K562 (cell line): ENCODE data around the gene PHYHIPL.

Experiments
- CBX1 ChIP-seq: sonication (generic); IDR thresholded peaks from 2 replicates; pipeline ENCODE4 v1.6.1; 2016; ENCODE audit warnings: antibody characterized with exemption, low read depth, mild to moderate bottlenecking
- CREBBP ChIP-seq: IDR thresholded peaks from one replicate; pipeline ENCODE4 v1.6.1; 2012; ENCODE audit warnings: low read depth, mild to moderate bottlenecking, control low read depth, inconsistent platforms, low read length
- FOSL1 ChIP-seq: fragments of 200-800 bp; sonication (Bioruptor generic); conservative IDR thresholded peaks from 2 replicates; pipeline ENCODE4 v1.6.1; 2016; ENCODE audit warnings: missing genetic modification characterization, missing compliant biosample characterization
- ILK ChIP-seq: fragments of 450-650 bp; IDR thresholded peaks from 2 replicates; pipeline ENCODE4 v1.6.1; 2016; ENCODE audit warnings: missing genetic modification characterization, low read depth, mild to moderate bottlenecking, missing compliant biosample characterization, moderate library complexity, borderline replicate concordance
- PPARD ChIP-seq: fragments of 250-450 bp; sonication (Bioruptor Pico); IDR thresholded peaks from 2 replicates; pipeline ENCODE4 v1.8.0; 2022; ENCODE audit warnings: inconsistent platforms, mild to moderate bottlenecking, moderate library complexity
- TBL1XR1 ChIP-seq, 2 experiments: IDR thresholded peaks; 2 replicates each; pipeline ENCODE4 v1.6.1; 2012; ENCODE audit warnings: improper control_type of control experiment in 2 of 2, low read length in 2 of 2, mild to moderate bottlenecking in 1 of 2
- TBP ChIP-seq: optimal IDR thresholded peaks from 2 replicates; pipeline ENCODE3; 2011; ENCODE audit warnings: low read depth, low read length, improper control_type of control experiment
- ZNF431 ChIP-seq: sonication (generic); formaldehyde crosslinking; IDR thresholded peaks from 2 replicates; pipeline ENCODE4 v1.8.0; 2022; ENCODE audit warnings: mild to moderate bottlenecking, missing genetic modification reagents
- TF ChIP-seq, protein P1 (sequence below): IDR thresholded peaks from 2 replicates; pipeline ENCODE4 v1.6.1; 2016; ENCODE audit warnings: missing genetic modification characterization, missing compliant biosample characterization
- TF ChIP-seq, protein P2 (sequence below), 3 experiments: IDR thresholded peaks in 2 of 3; conservative IDR thresholded peaks in 1 of 3; 2 replicates each; pipeline ENCODE4 v1.5.1; 2011 to 2012; ENCODE audit warnings: low read length in 3 of 3, mild to moderate bottlenecking in 3 of 3, control low read depth in 2 of 3, improper control_type of control experiment in 1 of 3, inconsistent platforms in 1 of 3, low read depth in 1 of 3, mixed read lengths in 1 of 3, moderate library complexity in 1 of 3; ENCODE audit not compliant: insufficient read depth in 2 of 3

DNA sequence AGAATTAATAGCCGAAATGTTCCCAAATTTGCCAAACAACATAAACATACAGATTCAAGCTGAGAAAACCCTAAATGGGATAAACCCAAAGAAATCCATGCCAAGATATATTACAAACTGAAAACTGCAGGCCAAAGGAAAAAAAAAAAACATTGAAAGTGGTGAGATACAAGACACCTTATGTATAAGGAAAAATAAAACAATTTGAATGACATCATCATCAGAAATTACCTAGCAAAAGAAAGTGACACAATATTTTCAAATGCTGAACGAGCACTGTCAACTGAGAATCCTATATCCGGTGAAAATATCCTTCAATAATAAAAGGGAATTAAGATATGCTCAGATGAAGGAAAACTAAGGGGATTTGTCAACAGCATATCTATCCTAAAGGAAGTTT, 66.5 kb downstream of the PHYHIPL start:
- TF ChIP-seq, protein P1, sequence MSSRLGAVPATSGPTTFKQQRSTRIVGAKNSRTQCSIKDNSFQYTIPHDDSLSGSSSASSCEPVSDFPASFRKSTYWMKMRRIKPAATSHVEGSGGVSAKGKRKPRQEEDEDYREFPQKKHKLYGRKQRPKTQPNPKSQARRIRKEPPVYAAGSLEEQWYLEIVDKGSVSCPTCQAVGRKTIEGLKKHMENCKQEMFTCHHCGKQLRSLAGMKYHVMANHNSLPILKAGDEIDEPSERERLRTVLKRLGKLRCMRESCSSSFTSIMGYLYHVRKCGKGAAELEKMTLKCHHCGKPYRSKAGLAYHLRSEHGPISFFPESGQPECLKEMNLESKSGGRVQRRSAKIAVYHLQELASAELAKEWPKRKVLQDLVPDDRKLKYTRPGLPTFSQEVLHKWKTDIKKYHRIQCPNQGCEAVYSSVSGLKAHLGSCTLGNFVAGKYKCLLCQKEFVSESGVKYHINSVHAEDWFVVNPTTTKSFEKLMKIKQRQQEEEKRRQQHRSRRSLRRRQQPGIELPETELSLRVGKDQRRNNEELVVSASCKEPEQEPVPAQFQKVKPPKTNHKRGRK (tag) = no peak
- TF ChIP-seq CREBBP (no peak), TBP (no peak), CBX1 (no peak), FOSL1 (tag) (no peak), TBL1XR1 (IDR thresholded peaks at IDR 0.05; ENCODE audit: low read length in 2 of 2) (no peak), PPARD (no peak), ZNF431 (CRISPR knock-in tag) (no peak), ILK (tag) (no peak)
- TF ChIP-seq, protein P2, sequence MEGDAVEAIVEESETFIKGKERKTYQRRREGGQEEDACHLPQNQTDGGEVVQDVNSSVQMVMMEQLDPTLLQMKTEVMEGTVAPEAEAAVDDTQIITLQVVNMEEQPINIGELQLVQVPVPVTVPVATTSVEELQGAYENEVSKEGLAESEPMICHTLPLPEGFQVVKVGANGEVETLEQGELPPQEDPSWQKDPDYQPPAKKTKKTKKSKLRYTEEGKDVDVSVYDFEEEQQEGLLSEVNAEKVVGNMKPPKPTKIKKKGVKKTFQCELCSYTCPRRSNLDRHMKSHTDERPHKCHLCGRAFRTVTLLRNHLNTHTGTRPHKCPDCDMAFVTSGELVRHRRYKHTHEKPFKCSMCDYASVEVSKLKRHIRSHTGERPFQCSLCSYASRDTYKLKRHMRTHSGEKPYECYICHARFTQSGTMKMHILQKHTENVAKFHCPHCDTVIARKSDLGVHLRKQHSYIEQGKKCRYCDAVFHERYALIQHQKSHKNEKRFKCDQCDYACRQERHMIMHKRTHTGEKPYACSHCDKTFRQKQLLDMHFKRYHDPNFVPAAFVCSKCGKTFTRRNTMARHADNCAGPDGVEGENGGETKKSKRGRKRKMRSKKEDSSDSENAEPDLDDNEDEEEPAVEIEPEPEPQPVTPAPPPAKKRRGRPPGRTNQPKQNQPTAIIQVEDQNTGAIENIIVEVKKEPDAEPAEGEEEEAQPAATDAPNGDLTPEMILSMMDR (IDR thresholded peaks at IDR 0.05 in 2 of 3, conservative IDR thresholded peaks at IDR 0.05 in 1 of 3; ENCODE audit: insufficient read depth in 2 of 3, low read depth in 1 of 3, low read length in 3 of 3) = no peak
